Calu3 (cell line): ENCODE results near the gene NPTX1. TPM values are rescaled to one million over a fixed set of nuclear protein-coding genes. Genes with fewer than 3 reads are reported as not detected.

Source experiments
- BruUV-seq: library from RNA; stranded (reverse); fragments of 400-500 nt; replicated peaks from 2 replicates; lab custom pipeline; 2021; lab: Mats Ljungman, UMichigan
- CTCF ChIA-PET: fragments of 300-600 bp; sonication (Branson Sonifier 250); formaldehyde crosslinking; loops from one replicate; lab custom pipeline; 2022; ENCODE audit warnings: antibody characterized with exemption; lab: Charles Lee
- DNase-seq: peaks from one replicate; pipeline ENCODE4 v3.0.0; 2022
- H3K27ac Mint-ChIP-seq: one replicate; pipeline ENCODE4 v1.8.0; 2022; ENCODE audit warnings: mixed read lengths; ENCODE audit not compliant: unreplicated experiment
- H3K27me3 Mint-ChIP-seq: one replicate; pipeline ENCODE4 v1.8.0; 2022; ENCODE audit warnings: mixed read lengths; ENCODE audit not compliant: unreplicated experiment
- H3K36me3 Mint-ChIP-seq: one replicate; pipeline ENCODE4 v1.8.0; 2022; ENCODE audit warnings: mild to moderate bottlenecking, moderate library complexity, mixed read lengths; ENCODE audit not compliant: insufficient read depth, unreplicated experiment
- H3K4me1 Mint-ChIP-seq: one replicate; pipeline ENCODE4 v1.8.0; 2022; ENCODE audit warnings: mild to moderate bottlenecking, low read depth, mixed read lengths; ENCODE audit not compliant: unreplicated experiment
- H3K4me3 Mint-ChIP-seq: one replicate; pipeline ENCODE4 v1.8.0; 2022; ENCODE audit warnings: mild to moderate bottlenecking, low read depth, moderate library complexity, mixed read lengths; ENCODE audit not compliant: unreplicated experiment
- H3K9me3 Mint-ChIP-seq: one replicate; pipeline ENCODE4 v1.8.0; 2022; ENCODE audit warnings: low read depth, mixed read lengths; ENCODE audit not compliant: unreplicated experiment
- intact Hi-C: fragments of 100-400 bp; cut with micrococcal nuclease; formaldehyde crosslinking; loops from one replicate; pipeline ENCODE4 v1.10.0; 2022; ENCODE audit not compliant: unreplicated experiment
- total RNA-seq: library from RNA; stranded (reverse); gene quantifications from 2 replicates; pipeline ENCODE4 v1.2.3, GENCODE V29; 2022
- TF ChIP-seq, protein P1 (sequence below): fragments of 200-600 bp; IDR thresholded peaks from one replicate; pipeline ENCODE4 v1.8.0; 2022; ENCODE audit warnings: antibody characterized with exemption; ENCODE audit not compliant: unreplicated experiment

The NPTX1 gene
- total RNA-seq, 1 experiment from 2014 or later = 0.21 TPM

DNA sequence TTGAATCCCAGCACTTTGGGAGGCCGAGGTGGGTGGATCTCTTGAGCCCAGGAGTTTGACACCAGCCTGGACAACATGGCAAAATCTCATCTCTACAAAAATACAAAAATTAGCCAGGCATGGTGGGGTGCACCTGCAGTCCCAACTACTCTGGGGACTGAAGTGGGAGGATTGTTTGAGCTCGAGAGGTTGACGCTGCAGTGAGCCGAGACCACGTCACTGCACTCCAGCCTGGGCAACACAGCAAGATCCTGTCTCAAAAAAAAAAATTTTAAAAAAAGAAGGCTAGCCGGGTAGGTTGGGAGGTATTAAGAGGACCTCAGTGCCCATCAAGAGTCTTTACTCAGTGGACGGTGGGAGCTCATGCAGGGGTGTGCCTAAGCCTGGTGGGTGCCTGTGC is 3.8 kb upstream of the NPTX1 start:
- no peak overlapping the region for H3K27ac Mint-ChIP-seq
- intact Hi-C loops = no loop called here

DNA sequence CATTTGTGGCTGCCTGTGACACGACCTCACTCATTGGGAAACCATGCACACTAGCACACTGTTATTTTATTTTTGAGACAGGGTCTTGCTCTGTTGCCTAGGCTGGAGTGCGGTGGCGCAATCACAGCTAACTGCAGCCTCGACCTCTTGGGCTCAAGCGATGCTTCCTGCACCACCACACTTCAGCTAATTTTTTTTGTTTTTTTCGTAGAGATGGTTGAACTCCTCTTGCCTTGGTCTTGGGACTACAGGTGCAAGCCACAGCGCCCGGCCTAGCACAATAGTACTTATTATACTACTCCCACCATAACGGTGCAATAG is 2.8 kb upstream of the NPTX1 start:
- CTCF ChIA-PET = no interaction called here
- TF ChIP-seq, protein P1, sequence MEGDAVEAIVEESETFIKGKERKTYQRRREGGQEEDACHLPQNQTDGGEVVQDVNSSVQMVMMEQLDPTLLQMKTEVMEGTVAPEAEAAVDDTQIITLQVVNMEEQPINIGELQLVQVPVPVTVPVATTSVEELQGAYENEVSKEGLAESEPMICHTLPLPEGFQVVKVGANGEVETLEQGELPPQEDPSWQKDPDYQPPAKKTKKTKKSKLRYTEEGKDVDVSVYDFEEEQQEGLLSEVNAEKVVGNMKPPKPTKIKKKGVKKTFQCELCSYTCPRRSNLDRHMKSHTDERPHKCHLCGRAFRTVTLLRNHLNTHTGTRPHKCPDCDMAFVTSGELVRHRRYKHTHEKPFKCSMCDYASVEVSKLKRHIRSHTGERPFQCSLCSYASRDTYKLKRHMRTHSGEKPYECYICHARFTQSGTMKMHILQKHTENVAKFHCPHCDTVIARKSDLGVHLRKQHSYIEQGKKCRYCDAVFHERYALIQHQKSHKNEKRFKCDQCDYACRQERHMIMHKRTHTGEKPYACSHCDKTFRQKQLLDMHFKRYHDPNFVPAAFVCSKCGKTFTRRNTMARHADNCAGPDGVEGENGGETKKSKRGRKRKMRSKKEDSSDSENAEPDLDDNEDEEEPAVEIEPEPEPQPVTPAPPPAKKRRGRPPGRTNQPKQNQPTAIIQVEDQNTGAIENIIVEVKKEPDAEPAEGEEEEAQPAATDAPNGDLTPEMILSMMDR = no peak
- no peak overlapping the region for H3K4me3 Mint-ChIP-seq
- peaks cover 70% of the 10 kb centered on the region for H3K27me3 Mint-ChIP-seq
- H3K4me1 Mint-ChIP-seq = peaks cover 34% of the 10 kb centered on the region
- no peak for DNase-seq
- no peaks in the 10 kb centered on the region for H3K9me3 Mint-ChIP-seq
- intact Hi-C loops = no loop called here
- H3K36me3 Mint-ChIP-seq = peaks cover 7% of the 10 kb centered on the region
- BruUV-seq = no TSS peak
- H3K27ac Mint-ChIP-seq = no peak overlapping the region

More for the DNA sequence above, 3.8 kb upstream of the NPTX1 start:
- Mint-ChIP-seq H3K4me3 (no peak overlapping the region), H3K27me3 (peaks cover 60% of the 10 kb centered on the region), H3K36me3 (peaks cover 4% of the 10 kb centered on the region), H3K4me1 (peaks cover 25% of the 10 kb centered on the region), H3K9me3 (no peaks in the 10 kb centered on the region)
- BruUV-seq = no TSS peak
- DNase-seq = no peak
- TF ChIP-seq, protein P1 = no peak
- CTCF ChIA-PET = no interaction called here

DNA sequence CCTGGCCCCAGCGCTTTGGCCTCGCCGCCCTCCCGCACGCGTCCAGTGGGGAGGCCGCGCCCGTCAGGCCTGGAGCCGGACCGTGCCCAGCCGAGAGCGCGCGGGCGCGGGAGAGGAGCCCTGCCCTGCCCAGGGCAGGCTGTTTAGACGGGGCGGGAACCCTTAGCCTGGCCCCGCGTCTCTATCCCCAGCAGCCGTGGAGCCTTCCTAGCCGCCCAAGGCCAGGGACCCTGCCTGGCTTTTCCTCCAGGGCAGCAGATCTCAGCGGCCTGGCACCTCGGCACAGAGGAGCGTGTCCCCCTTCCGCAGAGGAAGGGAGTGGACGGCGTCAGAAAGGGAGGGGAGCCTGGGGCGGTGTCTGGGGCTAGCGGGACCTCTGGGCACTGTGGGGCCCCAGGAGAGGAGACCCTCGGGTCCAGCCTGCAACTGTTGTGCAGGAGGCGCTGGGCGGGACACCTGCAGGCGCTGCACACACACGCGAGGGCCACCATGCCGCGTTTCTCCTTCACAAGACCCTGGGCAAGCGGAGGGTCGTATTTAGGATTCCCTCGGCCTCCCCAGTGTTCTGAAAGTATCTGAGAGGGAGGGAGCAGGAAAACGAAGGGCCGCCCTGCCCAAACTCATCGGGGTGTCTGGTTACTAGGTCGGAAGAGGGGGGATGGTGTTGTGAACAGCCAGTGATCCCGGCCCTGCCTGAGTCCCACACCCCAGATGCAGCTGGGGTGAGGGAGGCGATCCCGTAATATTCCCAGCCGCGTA is 2.3 kb upstream of the NPTX1 start:
- DNase-seq = no peak
- no peaks in the 10 kb centered on the region for H3K9me3 Mint-ChIP-seq
- no peak overlapping the region for H3K4me3 Mint-ChIP-seq
- intact Hi-C loops = no loop called here
- no TSS peak for BruUV-seq
- TF ChIP-seq, protein P1 = no peak
- peaks cover 34% of the 10 kb centered on the region for H3K4me1 Mint-ChIP-seq
- H3K36me3 Mint-ChIP-seq = peaks cover 10% of the 10 kb centered on the region
- no peak overlapping the region for H3K27ac Mint-ChIP-seq
- CTCF ChIA-PET = no interaction called here
- peaks cover 74% of the 10 kb centered on the region for H3K27me3 Mint-ChIP-seq

DNA sequence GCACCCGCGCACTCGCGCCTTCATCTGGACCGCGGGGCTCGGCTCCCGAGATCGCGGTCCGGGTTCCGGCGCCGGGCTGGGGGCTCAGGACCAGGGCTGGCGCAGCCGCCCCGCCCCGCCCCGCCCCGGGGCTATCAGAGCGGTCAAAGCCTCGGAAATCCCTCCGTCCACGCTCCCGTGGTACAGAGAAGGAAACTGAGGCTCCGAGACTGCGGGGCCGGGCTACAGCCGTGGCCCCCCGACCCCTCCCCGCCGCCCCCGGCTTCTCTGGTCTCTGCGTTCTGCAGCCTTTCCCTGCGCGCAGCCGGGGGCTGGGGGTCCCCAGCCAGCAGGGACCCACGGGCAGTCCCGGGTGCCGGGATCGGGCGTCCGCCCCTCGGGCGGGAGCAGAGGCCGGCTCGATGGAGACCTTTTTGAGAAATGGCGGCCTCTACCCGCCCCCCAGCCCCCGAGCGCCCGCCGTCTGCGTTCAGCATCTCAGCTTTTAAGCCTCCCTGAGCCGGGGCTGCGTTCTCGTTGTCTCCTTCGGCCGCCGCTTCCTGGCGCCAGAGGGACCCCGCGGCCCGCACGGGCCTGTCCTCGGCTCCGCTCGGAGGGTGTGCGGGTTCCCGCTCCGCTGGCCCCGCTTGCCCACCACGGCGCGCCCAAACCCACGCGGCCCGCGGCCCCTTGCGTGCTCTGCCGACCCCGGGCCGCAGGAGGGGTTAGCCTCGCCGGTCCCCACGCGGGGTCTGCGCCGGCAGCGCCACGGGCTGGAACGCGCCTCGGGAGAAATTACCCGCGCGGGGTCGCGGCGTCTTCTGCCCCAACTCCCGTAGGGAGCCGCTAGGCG is 1.5 kb upstream of the NPTX1 start:
- Mint-ChIP-seq H3K4me1 (peaks cover 31% of the 10 kb centered on the region), H3K27me3 (peaks cover 74% of the 10 kb centered on the region), H3K36me3 (peaks cover 9% of the 10 kb centered on the region), H3K27ac (no peak overlapping the region), H3K4me3 (no peak overlapping the region), H3K9me3 (no peaks in the 10 kb centered on the region)
- TF ChIP-seq, protein P1 = no peak
- CTCF ChIA-PET = no interaction called here
- intact Hi-C loops = no loop called here
- no TSS peak for BruUV-seq
- no peak for DNase-seq
